Sigmoid colon (tissue), 3 donors: Measurements from ENCODE around the gene ZNF232.
"Not testable (repeated sequence)": the region's sequence is repeated elsewhere in the genome, so short reads cannot be mapped to it uniquely, and the experiment has no call there.

ENCODE experiments used
- POLR2A ChIP-seq, 2 donors: fragments of 450-650 bp; IDR thresholded peaks; one replicate each; pipeline ENCODE4 v1.6.1; 2016; ENCODE audit warnings: antibody characterized with exemption in 2 of 2, mild to moderate bottlenecking in 2 of 2, moderate library complexity in 2 of 2
- TF ChIP-seq, protein P1 (sequence below), 4 experiments: fragments of 450-650 bp in 3 of 4; fragments of 200-600 bp in 1 of 4; IDR thresholded peaks; one replicate each; pipeline ENCODE4 v1.5.1; 2016 to 2019; ENCODE audit warnings: antibody characterized with exemption in 4 of 4, mild to moderate bottlenecking in 3 of 4, moderate library complexity in 2 of 4

DNA sequence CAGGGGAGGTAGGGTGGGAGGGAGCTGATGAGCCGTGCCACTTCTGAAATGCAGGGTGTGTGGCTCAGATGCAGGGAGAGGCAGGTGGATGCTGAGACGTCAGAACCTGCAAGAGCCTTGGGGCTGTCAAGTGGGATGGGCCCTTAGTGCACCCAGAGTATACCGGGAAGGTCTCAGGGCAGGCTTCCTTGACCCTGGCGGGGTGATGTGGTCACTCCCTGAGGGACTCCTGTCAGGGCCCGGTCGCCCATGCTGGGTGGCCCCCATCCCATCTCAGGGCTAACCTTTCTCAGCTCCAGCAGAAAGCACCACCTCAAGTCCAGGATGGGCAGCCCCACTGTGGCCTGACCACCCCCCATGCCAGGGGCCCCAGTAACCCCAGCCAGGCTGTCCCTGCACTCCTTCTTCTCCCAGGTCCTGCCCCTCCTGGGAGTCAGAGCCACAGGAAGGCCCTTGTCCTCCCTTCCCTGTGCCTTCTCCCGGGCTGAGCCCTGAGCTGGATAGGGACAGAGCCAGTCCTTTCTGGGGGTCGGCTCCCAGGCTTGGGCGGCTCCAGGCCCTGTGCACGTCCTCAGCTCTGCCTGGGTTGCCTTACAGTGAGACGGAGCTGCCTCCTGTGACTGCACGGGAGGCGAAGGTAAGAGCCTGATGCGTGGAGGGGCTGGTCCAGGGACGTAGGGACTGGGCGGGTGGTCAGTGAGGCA, 20.3 kb upstream of the ZNF232 start:
- TF ChIP-seq, protein P1, sequence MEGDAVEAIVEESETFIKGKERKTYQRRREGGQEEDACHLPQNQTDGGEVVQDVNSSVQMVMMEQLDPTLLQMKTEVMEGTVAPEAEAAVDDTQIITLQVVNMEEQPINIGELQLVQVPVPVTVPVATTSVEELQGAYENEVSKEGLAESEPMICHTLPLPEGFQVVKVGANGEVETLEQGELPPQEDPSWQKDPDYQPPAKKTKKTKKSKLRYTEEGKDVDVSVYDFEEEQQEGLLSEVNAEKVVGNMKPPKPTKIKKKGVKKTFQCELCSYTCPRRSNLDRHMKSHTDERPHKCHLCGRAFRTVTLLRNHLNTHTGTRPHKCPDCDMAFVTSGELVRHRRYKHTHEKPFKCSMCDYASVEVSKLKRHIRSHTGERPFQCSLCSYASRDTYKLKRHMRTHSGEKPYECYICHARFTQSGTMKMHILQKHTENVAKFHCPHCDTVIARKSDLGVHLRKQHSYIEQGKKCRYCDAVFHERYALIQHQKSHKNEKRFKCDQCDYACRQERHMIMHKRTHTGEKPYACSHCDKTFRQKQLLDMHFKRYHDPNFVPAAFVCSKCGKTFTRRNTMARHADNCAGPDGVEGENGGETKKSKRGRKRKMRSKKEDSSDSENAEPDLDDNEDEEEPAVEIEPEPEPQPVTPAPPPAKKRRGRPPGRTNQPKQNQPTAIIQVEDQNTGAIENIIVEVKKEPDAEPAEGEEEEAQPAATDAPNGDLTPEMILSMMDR (IDR thresholded peaks at IDR 0.05): not testable (repeated sequence)
- not testable (repeated sequence) for TF ChIP-seq POLR2A (IDR thresholded peaks at IDR 0.05)
